Hepatocyte (in vitro differentiated cells): ENCODE data around the gene USP32. TPM values are rescaled to one million over a fixed set of nuclear protein-coding genes. Genes with fewer than 3 reads are reported as not detected.

Experiments used
- DNase-seq: peaks from one replicate; pipeline ENCODE4 v3.0.0-alpha.2; 2016; ENCODE audit warnings: low spot score
- H2AFZ ChIP-seq: fragments of 200-600 bp; sonication (generic); 2 replicates; pipeline ENCODE4 v1.6.0; 2016; ENCODE audit warnings: antibody characterized with exemption, mild to moderate bottlenecking
- H3K27ac ChIP-seq: fragments of 200-600 bp; sonication (generic); 2 replicates; pipeline ENCODE4 v1.5.1; 2016; ENCODE audit warnings: mild to moderate bottlenecking
- H3K27me3 ChIP-seq: fragments of 200-600 bp; sonication (generic); 2 replicates; pipeline ENCODE4 v1.6.1; 2016
- H3K36me3 ChIP-seq: fragments of 200-600 bp; sonication (generic); replicated peaks from 2 replicates; pipeline ENCODE4 v1.5.1; 2016; ENCODE audit warnings: low read depth; ENCODE audit not compliant: insufficient read depth
- H3K4me1 ChIP-seq: fragments of 200-600 bp; sonication (generic); 2 replicates; pipeline ENCODE4 v1.5.1; 2016; ENCODE audit warnings: mild to moderate bottlenecking, moderate library complexity; ENCODE audit not compliant: insufficient read depth
- H3K4me2 ChIP-seq: fragments of 200-600 bp; sonication (generic); 2 replicates; pipeline ENCODE4 v1.6.0; 2016
- H3K4me3 ChIP-seq: fragments of 200-600 bp; sonication (generic); 2 replicates; pipeline ENCODE4 v1.5.1; 2016; ENCODE audit warnings: mild to moderate bottlenecking
- H3K79me2 ChIP-seq: fragments of 200-600 bp; sonication (generic); 2 replicates; pipeline ENCODE4 v1.6.0; 2017; ENCODE audit warnings: mild to moderate bottlenecking
- H3K9me2 ChIP-seq: fragments of 200-600 bp; sonication (generic); replicated peaks from 2 replicates; pipeline ENCODE4 v1.6.0; 2017; ENCODE audit warnings: mild to moderate bottlenecking; ENCODE audit not compliant: insufficient read depth
- H3K9me3 ChIP-seq: fragments of 200-600 bp; sonication (generic); 2 replicates; pipeline ENCODE4 v1.5.1; 2016; ENCODE audit warnings: low read depth, mild to moderate bottlenecking
- H4K20me1 ChIP-seq: fragments of 200-600 bp; sonication (generic); 2 replicates; pipeline ENCODE4 v1.6.0; 2016; ENCODE audit warnings: mild to moderate bottlenecking; ENCODE audit not compliant: insufficient read depth, poor library complexity, severe bottlenecking
- CTCF ChIP-seq: fragments of 200-600 bp; sonication (generic); IDR thresholded peaks from 2 replicates; pipeline ENCODE4 v1.5.1; 2016; ENCODE audit warnings: antibody characterized with exemption, mild to moderate bottlenecking; ENCODE audit not compliant: poor library complexity
- EZH2 ChIP-seq: fragments of 200-600 bp; sonication (generic); IDR thresholded peaks from 2 replicates; pipeline ENCODE4 v1.6.1; 2016; ENCODE audit warnings: antibody characterized with exemption, mild to moderate bottlenecking, borderline replicate concordance
- EZH2phosphoT487 ChIP-seq: fragments of 200-600 bp; sonication (generic); IDR thresholded peaks from one replicate; pipeline ENCODE4 v1.6.1; 2018; ENCODE audit warnings: antibody characterized with exemption, mild to moderate bottlenecking, low read depth, moderate library complexity; ENCODE audit not compliant: unreplicated experiment, severe bottlenecking
- WGBS: methylation state at CpG from one replicate; pipeline ENCODE4 v1.1.6; 2016; ENCODE audit warnings: low lambda C conversion rate; ENCODE audit errors: missing lambda C conversion rate; 5-methylcytosine and 5-hydroxymethylcytosine counted together
- polyA plus RNA-seq: library from polyadenylated mRNA; unstranded; fragments of >200 nt; fragmentation: Nextera tagmentation; extraction: Ambion mirVana; gene quantifications from 2 replicates; pipeline ENCODE4 v1.2.1, GENCODE V29; 2016
- total RNA-seq: library from RNA; depleted of rRNA; stranded (reverse); fragments of >200 nt; gene quantifications from 2 replicates; pipeline ENCODE4 v1.2.3, GENCODE V29; 2014

The USP32 gene
- total and polyA plus RNA-seq, 2 experiments from 2014 or later: 15.3 to 37.0 TPM

GRCh38 chr17:60155427-60155814, 236.5 kb downstream of the USP32 start:
- H3K9me2 ChIP-seq: no peaks in the 10 kb centered on the region
- no peaks in the 10 kb centered on the region for H3K36me3 ChIP-seq
- no peaks in the 10 kb centered on the region for H3K9me3 ChIP-seq
- H3K27ac ChIP-seq: no peak overlapping the region
- H3K79me2 ChIP-seq: no peaks in the 10 kb centered on the region
- peaks cover 47% of the 10 kb centered on the region for H3K27me3 ChIP-seq
- H3K4me1 ChIP-seq: peaks cover 7% of the 10 kb centered on the region
- no peak overlapping the region for H3K4me2 ChIP-seq
- WGBS: 74% methylated on average over 3 of the region's 3 CpGs
- no peak overlapping the region for H3K4me3 ChIP-seq
- TF ChIP-seq CTCF (no peak), EZH2 (no peak), EZH2phosphoT487 (no peak)
- no peaks in the 10 kb centered on the region for H4K20me1 ChIP-seq
- no peak overlapping the region for H2AFZ ChIP-seq
- DNase-seq: no peak

DNA sequence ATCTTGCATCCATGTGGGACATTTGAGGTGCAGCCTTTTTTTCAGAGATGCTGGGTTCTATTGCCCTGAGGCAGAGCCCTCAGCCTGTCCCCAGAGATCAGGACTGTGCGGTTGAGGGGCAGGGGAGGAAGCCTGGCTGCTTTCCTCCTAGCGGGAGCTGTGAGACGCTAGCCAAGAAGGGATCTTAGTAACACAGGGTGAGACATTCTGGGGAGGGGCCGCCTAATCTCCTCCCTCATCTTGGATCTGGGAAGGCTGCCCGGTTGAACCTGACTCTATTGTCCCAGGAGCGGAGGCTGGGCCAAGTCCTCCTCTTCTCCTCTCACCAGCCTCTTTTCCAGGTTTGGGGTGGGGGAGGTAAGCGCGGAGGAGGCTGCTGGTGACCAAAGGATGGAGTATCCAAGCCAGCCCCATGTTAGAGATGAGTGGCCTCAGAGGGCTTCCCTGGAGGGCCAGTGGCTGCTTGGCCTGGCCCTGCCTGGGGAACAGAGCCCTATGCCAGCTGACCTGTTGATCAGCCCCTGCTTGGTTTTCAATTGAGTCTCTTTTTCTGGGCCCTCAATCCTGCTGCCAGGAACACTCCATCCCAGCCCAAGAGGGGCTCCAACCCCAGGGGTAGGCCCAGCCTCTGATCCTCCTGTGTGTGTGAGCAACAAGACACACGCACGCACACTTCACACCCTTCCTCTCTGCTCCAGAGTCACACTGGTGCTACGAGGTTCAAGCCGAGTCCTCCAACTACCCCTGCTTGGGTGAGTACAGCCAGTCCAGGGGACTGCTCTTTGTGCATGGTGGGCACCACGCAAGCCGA, 237.1 kb downstream of the USP32 start:
- no peak overlapping the region for H3K4me2 ChIP-seq

DNA sequence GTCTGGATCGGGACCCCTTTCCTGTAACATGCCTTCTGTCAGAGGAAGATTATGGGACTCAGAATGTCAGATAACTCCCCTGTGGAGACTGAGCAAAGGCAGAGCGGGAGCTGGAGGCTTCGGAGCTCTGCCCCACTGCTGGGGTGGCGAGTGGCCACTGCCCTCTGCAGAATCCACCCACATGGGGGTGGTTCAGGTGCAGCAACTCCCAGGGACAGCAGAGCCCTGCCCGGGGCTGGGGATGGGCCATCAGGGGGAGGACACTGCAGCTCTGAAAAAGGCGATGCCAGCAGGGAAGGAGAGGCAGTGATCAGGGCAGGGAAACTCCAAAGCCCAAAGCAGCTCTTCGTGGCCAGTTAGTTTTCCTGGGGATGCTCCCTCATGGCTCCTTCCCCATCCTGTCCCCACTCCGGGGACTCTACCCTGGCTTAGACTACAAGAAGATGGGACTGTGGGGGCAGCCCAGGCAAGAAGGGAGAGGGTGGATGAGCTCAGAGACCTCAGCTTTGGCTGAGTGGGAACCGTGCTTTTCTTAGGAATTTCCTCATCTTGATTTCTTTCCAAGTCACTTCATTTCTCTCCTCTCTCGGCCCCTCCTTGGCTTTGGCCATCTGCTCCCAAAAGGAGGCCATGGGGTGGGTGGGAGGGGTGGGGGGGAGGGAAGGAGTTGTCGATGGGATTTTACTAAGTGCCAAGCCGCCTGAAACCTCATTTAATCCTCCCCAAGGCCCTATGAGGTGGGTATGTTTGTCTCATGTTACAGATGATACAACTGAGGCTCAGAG, 238.1 kb downstream of the USP32 start:
- no peaks in the 10 kb centered on the region for H4K20me1 ChIP-seq
- no peak overlapping the region for H3K4me2 ChIP-seq
- H3K27ac ChIP-seq: no peak overlapping the region
- H3K9me3 ChIP-seq: no peaks in the 10 kb centered on the region
- no peak for TF ChIP-seq CTCF
- TF ChIP-seq EZH2phosphoT487: no peak
- TF ChIP-seq EZH2: no peak
- no peak for DNase-seq
- peaks cover 58% of the 10 kb centered on the region for H3K27me3 ChIP-seq
- H2AFZ ChIP-seq: no peak overlapping the region
- H3K4me1 ChIP-seq: peaks cover 7% of the 10 kb centered on the region
- no peak overlapping the region for H3K4me3 ChIP-seq
- H3K79me2 ChIP-seq: no peaks in the 10 kb centered on the region
- 86% methylated on average over 11 of the region's 12 CpGs for WGBS
- H3K36me3 ChIP-seq: no peaks in the 10 kb centered on the region
- no peaks in the 10 kb centered on the region for H3K9me2 ChIP-seq

More for the DNA sequence above, 237.1 kb downstream of the USP32 start:
- H3K27ac ChIP-seq: no peak overlapping the region
- TF ChIP-seq CTCF (no peak), EZH2phosphoT487 (no peak), EZH2 (no peak)
- peaks cover 52% of the 10 kb centered on the region for H3K27me3 ChIP-seq
- H3K9me3 ChIP-seq: no peaks in the 10 kb centered on the region
- no peaks in the 10 kb centered on the region for H3K36me3 ChIP-seq
- DNase-seq: no peak
- H2AFZ ChIP-seq: no peak overlapping the region
- H3K4me3 ChIP-seq: no peak overlapping the region
- peaks cover 7% of the 10 kb centered on the region for H3K4me1 ChIP-seq
- no peaks in the 10 kb centered on the region for H3K9me2 ChIP-seq
- WGBS: 72% methylated on average over 14 of the region's 14 CpGs
- H3K79me2 ChIP-seq: no peaks in the 10 kb centered on the region
- H4K20me1 ChIP-seq: no peaks in the 10 kb centered on the region
